ENCODE data around the gene LRRN4CL.
"Not testable (repeated sequence)": the region's sequence is repeated elsewhere in the genome, so short reads cannot be mapped to it uniquely, and the experiment has no call there.

The LRRN4CL gene

GRCh38 chr11:62656796-62657429 is 32.4 kb downstream of the LRRN4CL start:
- DNase-seq (ENCODE audit: low read depth) = no peak
- no peak overlapping the region for H3K4me3 ChIP-seq (ENCODE audit: low read depth, low read length)
- no peak for TF ChIP-seq CTCF (IDR thresholded peaks at IDR 0.05; ENCODE audit: low read depth, low read length, missing control alignments)
- in situ Hi-C loops (cut with HindIII; ENCODE audit: low sequenced_read_pairs) = no loop called here

- in situ Hi-C loops (cut with HindIII; ENCODE audit: low sequenced_read_pairs) = no loop called here
- TF ChIP-seq CTCF (IDR thresholded peaks at IDR 0.05; ENCODE audit: low read depth, low read length, missing control alignments) = no peak
- no peak for DNase-seq (ENCODE audit: low read depth)
- H3K4me3 ChIP-seq (ENCODE audit: low read depth, low read length) = no peak overlapping the region
Measured at GRCh38 chr11:62654297-62654696, 35.0 kb downstream of the LRRN4CL start.

- peak overlapping the region; percentile 96 for H3K4me3 ChIP-seq (ENCODE audit: low read depth, low read length)
- in situ Hi-C loops (cut with HindIII; ENCODE audit: low sequenced_read_pairs) = no loop called here
- no peak for DNase-seq (ENCODE audit: low read depth)
- TF ChIP-seq CTCF (IDR thresholded peaks at IDR 0.05; ENCODE audit: low read depth, low read length, missing control alignments) = no peak
Measured at GRCh38 chr11:62652161-62653006, 36.9 kb downstream of the LRRN4CL start.

- in situ Hi-C loops (cut with HindIII; ENCODE audit: low sequenced_read_pairs); DNase-seq (ENCODE audit: low read depth); H3K4me3 ChIP-seq (ENCODE audit: low read depth, low read length): not testable (repeated sequence)
Measured at GRCh38 chr11:62650283-62650682, 39.0 kb downstream of the LRRN4CL start.

GRCh38 chr11:62649486-62649885 is 39.8 kb downstream of the LRRN4CL start:
- in situ Hi-C loops (cut with HindIII; ENCODE audit: low sequenced_read_pairs) = no loop called here
- no peak for TF ChIP-seq CTCF (IDR thresholded peaks at IDR 0.05; ENCODE audit: low read depth, low read length, missing control alignments)
- H3K4me3 ChIP-seq (ENCODE audit: low read depth, low read length) = no peak overlapping the region
- no peak for DNase-seq (ENCODE audit: low read depth)

GRCh38 chr11:62648967-62649364 is 40.4 kb downstream of the LRRN4CL start:
- no peak for DNase-seq (ENCODE audit: low read depth)
- no peak for TF ChIP-seq CTCF (IDR thresholded peaks at IDR 0.05; ENCODE audit: low read depth, low read length, missing control alignments)
- in situ Hi-C loops (cut with HindIII; ENCODE audit: low sequenced_read_pairs) = no loop called here
- no peak overlapping the region for H3K4me3 ChIP-seq (ENCODE audit: low read depth, low read length)

Measured in astrocyte of the cerebellum (primary cell).